Renal pelvis (tissue), 12 donors: ENCODE data around the gene EMP3. TPM values are rescaled to one million over a fixed set of nuclear protein-coding genes. Genes with fewer than 3 reads are reported as not detected.
"Not testable (repeated sequence)": the region's sequence is repeated elsewhere in the genome, so short reads cannot be mapped to it uniquely, and the experiment has no call there.

Experiments
- DNase-seq: peaks from one replicate; pipeline ENCODE4 v3.0.0-alpha.2; 2013
- long read RNA-seq, 16 experiments: transcript quantifications; one replicate each; lab custom pipeline, GENCODE V29; 2026
- polyA plus RNA-seq, 3 donors: library from polyadenylated mRNA; unstranded; fragments of 120-200 nt; gene quantifications; one replicate each; pipeline ENCODE4 v1.2.1, GENCODE V29; 2013; ENCODE audit not compliant: insufficient read length in 3 of 3

Gene EMP3, protein sequence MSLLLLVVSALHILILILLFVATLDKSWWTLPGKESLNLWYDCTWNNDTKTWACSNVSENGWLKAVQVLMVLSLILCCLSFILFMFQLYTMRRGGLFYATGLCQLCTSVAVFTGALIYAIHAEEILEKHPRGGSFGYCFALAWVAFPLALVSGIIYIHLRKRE
- 10 to 100 TPM; 61.0 to 85.5 (median 67.3) TPM for polyA plus RNA-seq
- long read RNA-seq, donor 1, transcript EMP3-201 (5 exons, 876 nt), result major isoform, 40 of 67 reads
- long read RNA-seq, donor 1, partial matches to known transcripts, result 21 of 67 reads
- long read RNA-seq, donor 1, other reads (novel, unspliced or antisense), result 0 of 67 reads
- long read RNA-seq, donor 2, transcript EMP3-201 (5 exons, 876 nt), result major isoform, 49 of 58 reads
- long read RNA-seq, donor 2, partial matches to known transcripts, result 5 of 58 reads
- long read RNA-seq, donor 2, other reads (novel, unspliced or antisense), result 0 of 58 reads
- long read RNA-seq, donor 3, transcript EMP3-201 (5 exons, 876 nt), result major isoform, 38 of 56 reads
- long read RNA-seq, donor 3, partial matches to known transcripts, result 15 of 56 reads
- long read RNA-seq, donor 3, other reads (novel, unspliced or antisense), result 0 of 56 reads
- long read RNA-seq, donor 4, transcript EMP3-201 (5 exons, 876 nt), result major isoform, 43 of 60 reads
- long read RNA-seq, donor 4, partial matches to known transcripts, result 9 of 60 reads
- long read RNA-seq, donor 4, other reads (novel, unspliced or antisense), result 0 of 60 reads
- long read RNA-seq, donor 5, transcript EMP3-201 (5 exons, 876 nt), result major isoform, 15 of 24 reads
- long read RNA-seq, donor 5, partial matches to known transcripts, result 7 of 24 reads
- long read RNA-seq, donor 5, other reads (novel, unspliced or antisense), result 0 of 24 reads
- long read RNA-seq, donor 6, transcript EMP3-201 (5 exons, 876 nt), result major isoform, 39 of 48 reads
- long read RNA-seq, donor 6, partial matches to known transcripts, result 6 of 48 reads
- long read RNA-seq, donor 6, other reads (novel, unspliced or antisense), result 0 of 48 reads
- long read RNA-seq, donor 7, transcript EMP3-201 (5 exons, 876 nt), result major isoform, 42 of 64 reads
- long read RNA-seq, donor 7, partial matches to known transcripts, result 7 of 64 reads
- long read RNA-seq, donor 7, other reads (novel, unspliced or antisense), result 7 of 64 reads
- long read RNA-seq, donor 8, transcript EMP3-201 (5 exons, 876 nt), result major isoform, 63 of 78 reads
- long read RNA-seq, donor 8, partial matches to known transcripts, result 14 of 78 reads
- long read RNA-seq, donor 8, other reads (novel, unspliced or antisense), result 0 of 78 reads
- long read RNA-seq, donor 9, transcript EMP3-201 (5 exons, 876 nt), result major isoform, 47 of 53 reads
- long read RNA-seq, donor 9, partial matches to known transcripts, result 0 of 53 reads
- long read RNA-seq, donor 9, other reads (novel, unspliced or antisense), result 0 of 53 reads
- long read RNA-seq, donor 10, transcript EMP3-201 (5 exons, 876 nt), result major isoform, 30 of 43 reads
- long read RNA-seq, donor 10, partial matches to known transcripts, result 9 of 43 reads
- long read RNA-seq, donor 10, other reads (novel, unspliced or antisense), result 0 of 43 reads
- long read RNA-seq, donor 11, transcript EMP3-201 (5 exons, 876 nt), result major isoform, 14 of 17 reads
- long read RNA-seq, donor 11, partial matches to known transcripts, result 0 of 17 reads
- long read RNA-seq, donor 11, other reads (novel, unspliced or antisense), result 0 of 17 reads
- long read RNA-seq, donor 12, transcript EMP3-205 (2 exons, 406 nt), result minor isoform, 8 of 81 reads
- long read RNA-seq, donor 12, transcript EMP3-201 (5 exons, 876 nt), result major isoform, 58 of 81 reads
- long read RNA-seq, donor 12, partial matches to known transcripts, result 12 of 81 reads
- long read RNA-seq, donor 12, other reads (novel, unspliced or antisense), result 0 of 81 reads
- long read RNA-seq, donor 13, transcript EMP3-201 (5 exons, 876 nt), result major isoform, 21 of 22 reads
- long read RNA-seq, donor 13, partial matches to known transcripts, result 0 of 22 reads
- long read RNA-seq, donor 13, other reads (novel, unspliced or antisense), result 0 of 22 reads
- long read RNA-seq, donor 14, result 0 reads
- long read RNA-seq, donor 15, transcript EMP3-201 (5 exons, 876 nt), result major isoform, 61 of 88 reads
- long read RNA-seq, donor 15, partial matches to known transcripts, result 16 of 88 reads
- long read RNA-seq, donor 15, other reads (novel, unspliced or antisense), result 5 of 88 reads
- long read RNA-seq, donor 16, transcript EMP3-201 (5 exons, 876 nt), result major isoform, 43 of 67 reads
- long read RNA-seq, donor 16, partial matches to known transcripts, result 17 of 67 reads
- long read RNA-seq, donor 16, other reads (novel, unspliced or antisense), result 0 of 67 reads

GRCh38 chr19:48325265-48325910, at the start of gene EMP3:
TSS of gene EMP3 (plus strand) at chr19:48325552. CDS start at chr19:48326845, 1,293 bp downstream.
- no peak for DNase-seq

GRCh38 chr19:48279747-48280146, 45.6 kb upstream of the EMP3 start:
- no peak for DNase-seq

DNA sequence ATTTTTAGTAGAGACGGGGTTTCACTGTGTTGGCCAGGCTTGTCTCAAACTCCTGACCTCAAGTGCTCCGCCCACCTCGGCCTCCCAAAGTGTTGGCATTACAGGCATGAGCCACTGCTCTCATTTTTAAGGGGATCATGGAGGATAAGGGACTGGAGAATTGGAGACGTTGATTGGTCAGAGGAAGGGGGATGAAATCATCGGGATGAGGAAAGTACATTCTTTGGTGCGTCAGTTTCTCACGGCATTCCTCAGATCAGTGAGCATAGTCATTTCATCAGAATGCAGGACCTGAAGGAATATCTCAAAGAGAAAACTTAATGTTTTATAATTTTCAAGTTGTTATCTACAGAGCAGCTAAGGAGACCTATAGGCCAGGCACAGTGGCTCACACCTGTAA, 41.4 kb upstream of the EMP3 start:
- no peak for DNase-seq

DNA sequence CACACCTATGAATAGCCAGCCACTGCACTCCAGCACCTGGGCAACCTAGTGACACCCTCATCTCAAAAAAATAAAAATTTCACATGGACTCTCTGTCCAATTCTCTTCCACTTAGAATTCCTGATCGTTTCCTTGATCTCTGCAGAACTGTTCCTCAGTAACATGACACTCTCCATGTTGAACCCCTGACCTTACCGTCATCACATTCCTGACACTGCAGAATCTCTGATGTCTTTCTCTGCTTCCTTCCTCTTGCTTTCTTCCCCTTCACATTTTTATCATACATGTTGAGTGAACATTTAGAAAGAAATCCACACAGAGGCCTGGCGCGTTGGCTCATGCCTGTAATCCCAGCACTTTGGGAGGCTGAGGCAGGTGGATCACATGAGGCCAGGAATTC, 40.5 kb upstream of the EMP3 start:
- DNase-seq, result no peak

DNA sequence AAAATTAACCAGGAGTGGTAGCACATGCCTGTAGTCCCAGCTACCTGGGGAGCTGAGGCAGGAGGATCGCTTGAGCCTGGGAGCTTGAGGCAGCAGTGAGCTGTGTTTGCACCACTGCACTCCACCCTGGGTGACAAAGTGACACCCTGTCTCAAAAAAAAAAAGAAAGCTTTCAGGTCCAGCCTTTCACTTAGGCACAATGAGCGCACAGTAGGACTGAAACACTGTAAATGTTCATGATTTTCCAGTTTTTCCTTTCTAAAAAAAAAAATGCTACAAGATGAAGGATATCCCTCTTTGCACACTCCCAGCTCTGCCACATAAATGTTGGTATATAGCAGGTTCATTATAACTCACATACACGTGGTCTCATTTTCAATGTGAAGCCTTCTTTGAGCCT, 37.6 kb upstream of the EMP3 start:
- DNase-seq, result no peak

- DNase-seq, result no peak
These were observed 35.0 kb upstream of the EMP3 start for GRCh38 chr19:48290401-48290770.

- peak; percentile 71 for DNase-seq
These were observed 34.4 kb upstream of the EMP3 start for GRCh38 chr19:48290771-48291488.

GRCh38 chr19:48291489-48291815, 33.9 kb upstream of the EMP3 start:
- not testable (repeated sequence) for DNase-seq

DNA sequence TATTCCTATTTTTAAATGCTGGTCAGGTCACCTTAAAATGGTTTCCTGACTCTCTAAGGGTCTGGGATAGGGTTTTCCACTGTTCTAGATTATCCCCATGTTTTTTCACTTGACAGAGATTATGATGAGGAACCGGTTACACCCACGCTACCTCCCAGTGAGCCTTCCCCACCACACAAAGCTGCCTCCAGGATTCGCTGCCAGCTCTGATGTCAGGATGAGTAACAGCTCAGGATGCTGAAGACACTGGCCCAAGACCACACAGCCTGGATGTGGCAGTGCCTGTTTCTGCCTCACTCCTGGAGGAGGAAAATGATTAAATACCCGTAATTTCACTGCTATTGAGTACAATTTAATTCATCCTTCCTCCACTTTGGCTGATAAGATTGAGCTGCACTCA, 32.6 kb upstream of the EMP3 start:
- DNase-seq, result no peak

DNA sequence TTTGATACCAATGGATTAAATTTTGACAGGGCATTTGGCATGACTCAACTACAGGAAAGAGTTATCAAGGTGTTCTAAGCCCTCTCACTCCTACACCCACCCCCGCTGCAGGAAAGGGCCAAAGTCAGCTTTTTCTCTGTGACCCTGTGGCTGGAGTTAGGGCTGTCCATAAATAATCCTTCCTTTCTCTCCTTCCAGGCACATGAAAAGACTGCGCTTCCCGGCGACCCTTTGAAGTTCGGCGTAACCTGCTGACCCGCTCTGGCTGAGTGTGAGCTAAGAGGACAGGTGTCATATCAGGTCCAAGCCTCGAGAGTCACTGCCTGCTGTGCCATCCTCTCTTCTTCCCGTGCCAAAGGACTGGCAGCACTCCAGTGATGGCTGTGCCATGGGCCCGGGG, 29.9 kb upstream of the EMP3 start:
- DNase-seq, result no peak

- no peak for DNase-seq
These were observed 28.2 kb upstream of the EMP3 start for GRCh38 chr19:48296963-48297734.

DNA sequence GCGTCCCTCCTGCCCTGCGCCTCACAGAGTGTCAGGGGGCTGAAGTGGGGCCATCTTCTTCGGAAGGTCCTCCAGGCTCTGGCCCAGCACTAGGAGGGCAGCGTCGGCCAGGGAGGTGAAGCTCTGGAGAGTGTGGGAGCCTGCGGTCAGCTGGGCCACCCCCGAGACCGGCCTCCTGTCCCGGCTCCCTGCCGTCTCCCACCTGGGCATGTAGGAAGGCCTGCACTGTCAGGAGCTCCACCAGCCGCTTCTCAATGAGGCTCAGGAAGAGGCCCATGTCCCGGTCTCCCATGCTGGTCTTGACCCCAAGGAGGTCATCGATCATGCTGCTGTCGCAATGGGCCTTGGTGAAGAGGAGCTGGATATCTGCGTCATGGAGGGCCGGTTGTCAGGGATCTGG, 27.4 kb upstream of the EMP3 start:
- DNase-seq, result no peak

- no peak for DNase-seq
These were observed 23.3 kb upstream of the EMP3 start for GRCh38 chr19:48301886-48302599.

GRCh38 chr19:48302600-48302959, 22.8 kb upstream of the EMP3 start:
- DNase-seq, result no peak

- DNase-seq, result no peak
These were observed 22.0 kb upstream of the EMP3 start for GRCh38 chr19:48303367-48303766.

- DNase-seq, result no peak
These were observed 21.5 kb upstream of the EMP3 start for GRCh38 chr19:48303866-48304265.
